SK-MEL-5 (cell line): Measurements from ENCODE around the gene THYN1. TPM values are rescaled to one million over a fixed set of nuclear protein-coding genes. Genes with fewer than 3 reads are reported as not detected.

Experiments
- DNase-seq: peaks from one replicate; pipeline ENCODE4 v3.0.0-alpha.2; 2016; ENCODE audit warnings: low read depth, low spot score
- in situ Hi-C: cut with HindIII; loops from 2 replicates; pipeline ENCODE4 v1.10.0; 2016; ENCODE audit warnings: low sequenced_read_pairs, high pct_unique_total_duplicates, low pct_unique_long_range_greater_than_20kb
- total RNA-seq: library from RNA; depleted of rRNA; stranded (reverse); fragments of >200 nt; shearing (Covaris generic); gene quantifications from 2 replicates; pipeline ENCODE4 v1.2.3, GENCODE V29; 2014

The THYN1 gene
- total RNA-seq, 1 experiment from 2014 or later: 25.3 TPM

DNA sequence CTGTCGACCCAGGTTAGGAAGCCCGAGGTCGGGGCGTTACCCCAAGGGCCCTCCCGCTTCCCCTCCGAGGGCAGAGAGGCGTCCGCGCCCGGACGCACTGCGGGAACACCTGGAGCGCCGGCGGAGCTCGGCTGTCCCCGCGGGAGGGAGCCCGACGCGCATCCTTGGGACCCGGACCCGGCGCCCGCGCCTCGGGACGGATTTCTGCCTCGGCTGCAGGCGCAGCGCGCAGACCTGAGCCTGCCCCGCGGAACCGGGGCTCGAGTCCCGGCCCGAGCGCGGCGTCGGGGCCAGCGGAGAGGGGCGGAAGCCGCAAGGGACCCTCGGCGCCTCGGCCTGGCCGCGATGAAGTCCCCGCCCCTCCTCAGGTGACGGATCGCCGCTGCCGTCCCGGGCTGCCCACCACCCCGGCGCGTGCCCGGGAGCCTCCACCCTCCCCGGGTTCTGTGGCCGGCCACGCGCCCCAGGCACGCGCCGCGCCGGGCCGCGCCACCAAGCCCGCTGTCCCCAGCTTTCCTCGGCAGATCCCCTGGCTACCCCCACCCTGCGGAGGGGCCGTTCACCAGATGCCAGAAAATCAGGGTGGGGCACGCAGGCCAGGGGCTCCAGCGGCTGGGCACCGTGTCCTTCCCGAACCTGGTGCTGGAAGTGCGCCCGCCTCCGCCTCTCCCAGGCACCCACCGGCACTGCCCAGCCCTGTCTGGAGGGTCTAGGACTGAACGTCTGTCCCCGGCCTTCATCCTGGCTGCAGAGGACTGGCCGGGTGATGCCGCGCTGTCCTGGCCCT, 23.4 kb upstream of the THYN1 start:
- in situ Hi-C loops: no loop called here
- DNase-seq: no peak

DNA sequence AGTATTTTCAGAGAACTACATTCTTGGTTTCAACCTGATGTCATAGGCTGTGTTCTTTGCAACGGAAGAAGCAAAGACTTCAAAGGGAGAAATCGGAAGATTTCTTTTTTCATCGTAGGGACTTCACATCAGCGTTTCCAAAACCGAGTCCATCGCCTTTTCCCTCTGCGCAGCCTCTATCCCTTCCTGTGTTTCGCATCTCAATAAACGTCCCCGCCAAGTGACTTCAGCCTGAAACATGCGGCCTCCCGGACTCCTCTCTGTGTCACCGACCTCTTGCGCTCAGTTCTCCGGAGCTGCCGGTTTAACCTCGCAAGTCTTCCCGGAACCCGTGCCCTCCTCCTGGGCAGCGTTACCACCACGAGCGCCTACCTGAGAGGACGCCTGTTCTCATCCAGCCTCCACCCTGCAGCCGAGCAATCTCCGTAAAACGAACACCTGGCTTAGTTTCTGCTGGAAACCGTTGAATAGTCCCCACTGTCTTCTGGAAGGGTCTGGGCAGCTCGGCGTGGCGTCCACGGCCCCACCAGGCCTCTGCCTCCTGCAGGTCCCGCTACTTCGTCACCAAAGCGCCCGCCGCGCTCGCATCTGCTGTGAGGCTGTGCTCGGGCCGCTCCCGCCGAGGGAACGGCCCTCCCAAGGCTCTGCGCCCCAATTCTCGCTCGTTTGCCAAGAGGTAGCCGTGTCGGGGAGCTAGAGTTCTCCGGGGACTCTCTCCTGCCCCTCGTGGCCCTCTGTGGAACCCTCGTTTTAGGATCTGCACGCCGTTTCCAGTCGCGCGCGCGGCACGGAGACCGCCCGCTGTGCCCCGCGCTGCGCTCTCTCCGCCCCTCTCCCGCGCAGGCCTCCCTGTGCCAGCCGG, 22.6 kb upstream of the THYN1 start, which contains the start of gene GLB1L3:
Gene GLB1L3, plus strand, starts transcription at position 846 of the 862 bp plus-strand sequence. CDS start 362 bp downstream, outside the sequence.
- in situ Hi-C loops: no loop called here
- no peak for DNase-seq

DNA sequence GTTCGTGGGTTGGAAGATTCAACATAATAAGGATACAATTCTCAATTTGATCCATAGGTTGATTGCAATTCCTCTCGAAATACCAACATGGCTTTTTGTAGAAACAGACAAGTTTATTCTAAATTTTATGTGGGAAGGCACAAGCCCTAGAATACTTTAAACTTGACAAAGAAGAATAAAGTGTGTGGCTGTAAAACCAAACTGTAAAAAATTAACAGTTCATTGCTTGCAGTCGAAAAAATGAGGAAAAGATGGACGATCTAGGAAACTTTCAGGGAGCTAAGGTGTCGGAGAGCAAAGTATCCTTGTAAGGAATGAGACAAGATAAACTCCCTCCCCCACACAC, 22.0 kb upstream of the THYN1 start:
- in situ Hi-C loops: no loop called here
- no peak for DNase-seq

DNA sequence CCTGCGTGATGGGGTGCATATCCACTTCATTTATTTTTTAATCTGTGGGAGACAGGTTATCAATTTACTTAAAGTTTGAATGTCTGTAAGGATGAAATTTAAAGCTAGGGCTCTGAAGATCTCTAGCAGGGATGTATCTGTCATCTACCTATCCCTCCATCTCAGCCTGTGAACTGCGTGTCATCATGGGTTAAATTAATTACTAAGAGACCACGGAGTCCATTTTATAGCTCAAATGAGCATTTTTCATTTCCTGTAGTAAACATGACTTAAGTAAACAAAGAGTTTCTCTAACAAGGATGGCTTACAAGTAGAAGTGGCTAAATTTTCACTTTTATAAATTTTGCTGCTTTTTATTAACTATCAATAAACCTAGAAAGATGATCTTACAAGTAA, 20.2 kb upstream of the THYN1 start:
- DNase-seq: no peak
- in situ Hi-C loops: no loop called here

DNA sequence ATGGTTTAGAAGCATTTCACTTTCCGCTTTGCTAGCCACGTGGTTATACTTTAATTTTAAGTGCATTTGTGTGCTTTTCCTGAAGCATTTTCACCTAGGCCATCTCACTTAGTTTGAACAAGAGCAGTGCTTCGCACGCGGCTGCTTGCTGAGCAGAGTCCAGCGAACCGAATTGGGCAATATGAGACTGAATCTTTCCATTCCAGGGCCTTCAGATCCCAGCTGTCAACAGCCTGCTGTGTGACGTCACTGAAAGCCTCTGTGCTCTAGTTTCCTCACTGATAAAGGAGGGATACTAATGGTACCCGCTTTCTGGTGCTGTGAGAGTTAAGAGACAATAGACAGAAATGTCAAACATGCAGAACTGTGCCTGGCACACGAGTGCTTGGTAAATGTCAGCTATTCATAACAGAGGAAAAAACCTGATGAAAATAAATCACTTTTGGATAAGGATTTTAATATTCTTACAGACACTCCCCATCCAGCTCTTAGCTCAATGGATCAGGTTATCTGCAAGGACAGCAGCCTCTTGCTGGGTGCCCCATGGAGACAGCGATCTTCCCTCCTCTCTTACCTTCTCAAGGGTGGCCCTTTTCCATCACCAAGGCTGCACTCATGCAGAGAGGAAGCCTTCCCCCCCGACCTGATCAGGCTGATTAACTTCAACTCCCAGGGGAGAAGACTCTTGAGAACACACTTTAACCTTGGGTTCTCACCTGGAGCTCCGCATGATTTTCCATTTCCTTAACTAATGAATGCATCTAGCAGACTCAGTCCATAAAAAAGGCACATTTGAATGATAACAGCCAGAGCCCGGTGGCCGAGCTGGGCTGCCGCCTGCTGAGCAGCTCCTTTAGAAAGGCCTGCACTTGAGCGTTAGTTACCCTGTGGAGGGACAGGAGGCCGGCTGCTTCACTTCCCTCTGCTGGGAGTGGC, 19.5 kb upstream of the THYN1 start:
- DNase-seq: no peak
- in situ Hi-C loops: no loop called here

DNA sequence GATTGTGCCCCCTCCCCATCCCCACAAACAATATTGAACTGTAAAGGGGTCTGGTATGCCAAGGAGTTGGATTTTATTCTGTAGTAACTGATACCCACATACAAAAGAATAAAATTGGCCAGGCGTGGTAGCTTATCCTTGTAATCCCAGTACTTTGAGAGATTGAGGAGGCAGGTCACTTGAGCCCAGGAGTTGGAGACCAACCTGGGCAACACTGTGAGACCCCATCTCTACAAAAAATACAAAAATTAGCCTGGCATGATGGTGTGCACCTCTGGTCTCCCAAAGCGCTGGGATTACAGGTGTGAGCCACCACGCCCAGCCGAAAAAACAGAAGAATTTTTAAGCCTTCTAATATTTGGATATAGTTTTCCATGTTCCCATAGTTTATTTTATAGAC, 18.8 kb upstream of the THYN1 start:
- in situ Hi-C loops: no loop called here

DNA sequence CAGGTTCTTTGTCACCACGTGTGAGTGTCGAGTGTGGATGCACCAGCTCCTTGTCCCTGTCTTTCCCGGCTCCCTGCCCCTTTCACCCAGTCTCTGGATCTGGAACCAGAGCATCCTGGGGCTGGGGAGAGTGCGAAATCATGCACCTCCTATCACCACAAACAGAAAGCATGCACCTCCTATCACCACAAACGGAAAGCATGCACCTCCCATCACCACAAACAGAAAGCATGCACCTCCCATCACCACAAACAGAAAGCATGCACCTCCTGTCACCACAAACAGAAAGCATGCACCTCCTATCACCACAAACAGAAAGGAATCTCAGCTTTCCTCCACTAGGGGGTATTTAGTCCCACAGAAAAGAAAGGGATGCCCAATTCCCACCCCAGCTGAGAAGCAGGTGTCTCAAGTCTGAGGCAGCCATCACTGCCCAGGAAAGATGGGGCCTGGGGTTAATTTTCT, 17.1 kb upstream of the THYN1 start:
- in situ Hi-C loops: no loop called here
- peak; percentile 52 for DNase-seq

More for the DNA sequence above, 18.8 kb upstream of the THYN1 start:
- DNase-seq: no peak

DNA sequence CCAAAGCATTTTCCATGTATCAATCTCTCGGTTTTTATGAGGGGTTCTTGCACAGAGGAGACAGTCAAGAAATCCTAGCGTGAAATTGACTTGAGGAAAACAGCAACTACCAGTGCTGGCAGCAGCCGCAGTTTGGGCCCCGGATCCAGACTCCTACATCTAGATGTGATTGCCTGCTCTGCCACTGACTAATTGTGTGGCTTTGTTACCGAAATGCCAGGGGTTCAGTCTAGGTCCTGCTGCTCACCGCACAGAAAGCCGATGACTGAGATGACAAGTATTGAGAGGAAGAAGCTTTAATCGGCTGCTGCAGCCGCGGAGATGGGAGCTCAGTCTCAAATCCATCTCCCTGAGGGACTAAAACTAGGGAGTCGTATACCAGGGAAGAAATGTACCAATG, 14.8 kb upstream of the THYN1 start:
- no peak for DNase-seq
- in situ Hi-C loops: no loop called here

DNA sequence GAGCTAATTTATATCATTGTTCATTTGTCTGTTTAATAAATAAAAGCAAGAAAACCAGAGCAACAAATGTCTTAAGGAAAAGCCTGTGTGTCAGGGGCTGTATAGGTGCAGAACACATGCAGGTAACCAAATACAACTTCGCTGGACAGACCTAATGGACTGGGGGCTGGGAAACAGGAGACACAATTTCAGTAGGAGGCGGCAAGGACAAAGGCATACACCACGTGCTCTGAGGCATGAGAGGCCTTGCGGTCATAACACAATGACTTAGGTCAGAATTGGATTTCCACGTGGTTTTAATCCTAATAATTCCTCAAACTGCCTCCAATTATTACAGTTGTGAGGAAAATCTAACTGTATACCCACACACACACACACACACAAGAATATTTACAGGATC, 14.3 kb upstream of the THYN1 start:
- DNase-seq: no peak
- in situ Hi-C loops: no loop called here

DNA sequence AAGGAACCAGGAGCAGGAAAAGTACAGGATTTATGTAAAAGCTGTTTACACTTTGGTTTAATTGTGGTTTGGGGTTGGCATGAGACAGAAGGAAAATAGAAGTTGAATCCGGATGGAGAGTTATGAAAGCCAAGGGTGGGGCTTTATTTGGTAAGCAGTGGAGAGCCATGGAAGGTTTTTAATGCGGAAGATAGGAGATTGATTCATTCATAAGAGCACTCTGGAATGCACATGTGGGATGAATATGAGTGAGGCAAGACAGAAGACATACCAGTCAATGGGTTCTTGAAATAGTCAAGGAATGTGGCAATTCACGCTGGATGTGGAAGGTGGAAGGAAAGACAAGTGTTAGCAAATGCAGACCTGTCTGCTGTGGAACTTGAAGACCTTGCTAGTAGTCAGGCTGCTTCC, 13.7 kb upstream of the THYN1 start:
- peak; percentile 44 for DNase-seq
- in situ Hi-C loops: no loop called here

DNA sequence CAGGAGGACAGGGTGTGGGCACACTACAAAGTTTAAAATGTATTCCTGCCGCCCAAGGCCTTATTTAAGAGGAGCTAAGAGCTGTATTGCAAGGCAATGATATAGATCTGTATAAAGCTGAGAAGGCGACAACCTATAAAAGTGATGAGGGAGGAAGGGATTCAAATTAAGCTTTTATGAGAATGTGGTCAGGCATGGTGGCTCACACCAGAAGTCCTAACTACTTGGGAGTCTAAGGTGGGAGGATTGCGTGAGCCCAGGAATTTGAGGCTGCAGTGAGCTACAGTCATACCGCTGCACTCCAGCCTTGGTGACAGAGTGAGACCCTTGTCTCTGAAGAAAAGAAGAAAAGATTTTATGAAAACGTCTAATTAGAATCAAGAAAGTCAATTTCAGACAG, 13.3 kb upstream of the THYN1 start:
- in situ Hi-C loops: no loop called here
- DNase-seq: no peak

DNA sequence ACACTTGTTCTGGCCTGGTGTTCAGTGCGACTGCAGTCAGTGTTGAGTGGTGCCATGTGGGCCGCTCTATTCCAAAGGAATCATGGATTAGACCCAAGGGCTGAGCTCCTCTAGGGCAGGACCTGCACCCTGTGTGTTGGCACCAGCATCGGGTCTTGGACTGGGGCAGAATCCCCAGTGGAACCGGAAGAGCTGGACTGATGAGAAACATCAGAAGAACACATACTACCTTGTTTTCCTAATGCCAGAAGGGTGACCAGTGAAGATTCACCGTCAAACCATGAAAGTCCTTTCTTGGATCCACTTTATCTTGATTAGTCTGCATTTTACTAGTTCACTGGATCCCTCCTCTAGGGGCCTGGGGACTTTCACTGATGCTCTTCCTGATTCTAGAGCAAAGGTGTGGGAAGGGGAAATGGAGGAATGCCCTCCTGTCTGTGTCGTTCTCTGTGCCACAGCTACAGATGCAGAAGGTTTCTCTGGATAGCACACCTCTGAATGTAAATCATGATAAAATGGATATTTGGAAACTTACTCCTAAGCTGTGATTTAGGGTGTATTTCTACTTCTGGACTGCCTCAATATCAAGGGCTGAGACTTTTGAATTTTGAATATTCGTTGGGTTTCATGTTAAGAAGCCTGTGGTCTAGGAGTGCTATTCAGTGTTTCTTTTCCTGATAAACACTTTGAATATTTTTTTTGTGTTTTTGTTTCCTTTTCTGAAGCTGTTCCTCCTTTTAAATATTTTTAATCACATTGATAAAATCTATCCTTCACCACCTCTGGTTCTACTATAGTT, 12.0 kb upstream of the THYN1 start:
- in situ Hi-C loops: no loop called here
- DNase-seq: no peak

DNA sequence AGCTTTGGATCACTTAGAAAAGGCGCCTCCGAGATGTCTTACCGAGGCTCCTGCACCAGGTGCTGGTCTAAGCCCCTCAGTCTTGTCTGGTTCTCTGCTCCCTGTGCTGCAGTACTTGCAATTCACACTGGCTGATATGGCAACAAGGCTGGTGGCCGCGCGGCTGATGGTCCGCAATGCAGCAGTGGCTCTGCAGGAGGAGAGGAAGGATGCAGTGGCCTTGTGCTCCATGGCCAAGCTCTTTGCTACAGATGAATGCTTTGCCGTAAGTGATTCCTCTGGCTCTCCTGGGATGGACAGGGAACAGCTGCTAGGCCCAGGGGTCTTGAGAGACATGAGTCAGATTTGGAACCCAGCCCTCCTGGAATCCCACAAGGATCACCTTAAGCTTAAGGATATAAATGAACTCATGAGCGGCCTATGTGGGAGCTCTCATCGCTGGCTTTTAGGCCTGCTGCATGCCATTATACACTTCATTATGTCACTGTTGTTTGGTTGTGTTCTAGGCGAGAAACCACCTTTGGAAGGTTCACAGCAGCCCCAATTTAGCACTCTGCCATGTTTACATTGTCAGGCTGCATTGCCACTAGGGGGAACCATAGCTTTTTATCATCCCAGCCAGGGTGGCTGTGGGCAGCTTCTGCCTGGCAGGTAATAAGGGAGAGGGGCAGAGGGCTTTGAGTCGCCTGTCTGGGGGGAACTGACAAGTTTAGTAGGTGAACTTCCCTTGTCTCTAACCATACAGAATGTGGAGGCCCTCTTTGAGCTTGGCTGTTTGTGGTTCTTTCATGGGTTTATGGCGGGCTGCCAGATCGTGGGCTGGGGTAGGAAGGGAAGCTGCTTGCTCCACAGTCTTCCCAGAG, 8.7 kb upstream of the THYN1 start:
- in situ Hi-C loops: no loop called here
- peak; percentile 48 for DNase-seq

DNA sequence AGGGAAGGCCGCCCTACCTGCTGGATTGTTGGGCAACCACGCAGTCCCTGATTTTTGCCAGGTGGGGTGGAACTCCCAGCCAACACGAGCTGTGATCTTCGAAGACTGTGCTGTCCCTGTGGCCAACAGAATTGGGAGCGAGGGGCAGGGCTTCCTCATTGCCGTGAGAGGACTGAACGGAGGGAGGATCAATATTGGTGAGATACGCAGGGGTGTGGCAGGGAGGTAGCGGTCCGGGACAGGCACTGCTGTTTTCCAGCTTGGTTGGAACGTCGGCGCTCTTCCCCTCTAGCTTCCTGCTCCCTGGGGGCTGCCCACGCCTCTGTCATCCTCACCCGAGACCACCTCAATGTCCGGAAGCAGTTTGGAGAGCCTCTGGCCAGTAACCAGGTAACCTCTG, 7.8 kb upstream of the THYN1 start:
- no peak for DNase-seq
- in situ Hi-C loops: no loop called here

DNA sequence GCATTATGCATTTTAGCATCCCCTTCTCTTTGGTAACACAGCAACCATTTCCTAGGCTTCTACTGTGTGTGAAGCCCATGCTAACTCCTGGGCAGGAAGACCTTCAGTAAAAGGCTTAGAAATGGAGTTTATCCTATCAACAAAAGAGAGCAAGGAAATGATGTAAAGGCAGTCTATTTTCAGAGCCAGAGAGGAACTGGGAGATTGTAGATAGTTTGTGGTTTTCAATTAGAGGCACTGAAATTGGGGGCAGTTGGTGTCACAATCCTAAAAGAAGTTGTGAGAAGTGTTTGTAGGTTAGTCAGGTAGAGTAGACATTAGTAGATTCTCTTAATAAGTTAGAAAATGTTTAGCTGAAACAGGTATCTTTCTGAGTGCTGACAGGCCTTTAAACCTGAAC, 7.4 kb upstream of the THYN1 start:
- DNase-seq: no peak
- in situ Hi-C loops: no loop called here

DNA sequence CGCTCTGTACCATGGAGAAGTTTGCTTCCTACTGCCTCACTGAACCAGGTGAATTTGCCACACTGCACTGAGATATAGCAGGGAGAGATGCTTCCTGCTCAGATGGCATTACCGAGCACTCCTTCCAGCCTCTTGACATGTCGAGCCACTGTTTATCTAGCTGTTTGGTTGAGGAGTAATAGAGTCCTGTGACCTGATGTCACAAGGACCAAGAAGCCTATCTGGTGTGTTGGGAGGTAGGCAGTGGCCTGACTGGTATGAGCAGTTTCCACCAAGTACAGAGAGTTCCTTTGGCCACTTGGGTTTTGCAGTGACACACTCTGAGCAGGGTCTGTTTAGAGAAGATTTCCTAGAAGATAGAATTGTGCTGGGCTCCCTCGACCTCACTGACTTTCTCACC, 5.4 kb upstream of the THYN1 start:
- no peak for DNase-seq
- in situ Hi-C loops: no loop called here
